LNCaP clone FGC (cell line): ENCODE data around the gene ARPC4.

Experiments used
- DNase-seq: peaks from one replicate; pipeline ENCODE4 v3.0.0-alpha.2; 2011; ENCODE audit warnings: low read depth
- H3K4me3 ChIP-seq: 2 replicates; pipeline ENCODE4 v1.5.1; 2011; ENCODE audit warnings: mild to moderate bottlenecking, low read depth, low read length, control low read depth
- CTCF ChIP-seq: IDR thresholded peaks from 2 replicates; pipeline ENCODE4 v1.5.1; 2012; ENCODE audit warnings: mild to moderate bottlenecking; ENCODE audit not compliant: control insufficient read depth, insufficient read depth; ENCODE audit errors: extremely low read depth

The ARPC4 gene

GRCh38 chr3:9828801-9829755, 36.2 kb downstream of the ARPC4 start:
- TF ChIP-seq CTCF = no peak

DNA sequence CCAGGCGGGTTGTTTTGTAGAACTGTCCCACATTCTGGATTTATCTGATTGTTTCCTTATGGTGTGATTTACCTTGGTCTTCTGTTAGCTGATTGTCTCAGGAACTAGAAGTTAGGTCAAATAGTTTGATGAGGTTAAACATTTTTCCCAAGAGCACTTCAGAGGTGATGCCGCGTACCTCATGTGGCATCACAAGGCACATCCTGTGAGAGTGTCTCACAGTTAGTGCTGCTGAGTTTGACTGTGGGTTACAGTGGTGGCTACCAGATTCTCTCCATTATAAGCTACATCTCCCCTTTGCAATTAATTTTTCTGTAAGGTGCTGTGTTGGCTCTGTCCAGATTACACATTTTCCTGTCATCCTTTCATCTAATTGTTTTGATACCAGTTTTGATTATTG, 38.4 kb downstream of the ARPC4 start:
- no peak for DNase-seq
- no peak for TF ChIP-seq CTCF
- no peak overlapping the region for H3K4me3 ChIP-seq

More at GRCh38 chr3:9828801-9829755, 36.2 kb downstream of the ARPC4 start:
- no peak for DNase-seq
- no peak overlapping the region for H3K4me3 ChIP-seq

DNA sequence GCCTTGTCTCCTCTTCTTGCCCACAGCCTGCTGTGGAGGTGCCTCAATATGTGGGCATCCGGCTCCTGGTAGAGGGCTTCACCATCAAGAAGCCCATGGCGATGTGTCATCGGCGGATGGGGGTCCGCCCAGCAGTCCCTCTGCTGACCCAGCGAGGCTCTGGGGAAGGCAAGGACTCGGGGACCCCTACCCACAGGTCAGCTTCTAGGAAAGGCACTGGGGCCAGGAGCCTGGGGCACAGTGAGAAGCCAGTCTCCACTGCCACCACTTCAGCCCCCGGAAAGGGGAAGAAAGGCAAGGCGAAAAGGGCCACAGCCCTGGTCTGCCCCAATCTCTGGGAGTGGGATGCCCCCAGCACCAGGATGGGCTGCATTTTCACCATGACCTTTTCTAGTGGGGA, 40.2 kb downstream of the ARPC4 start:
- no peak for DNase-seq
- H3K4me3 ChIP-seq = no peak overlapping the region
- TF ChIP-seq CTCF = no peak

DNA sequence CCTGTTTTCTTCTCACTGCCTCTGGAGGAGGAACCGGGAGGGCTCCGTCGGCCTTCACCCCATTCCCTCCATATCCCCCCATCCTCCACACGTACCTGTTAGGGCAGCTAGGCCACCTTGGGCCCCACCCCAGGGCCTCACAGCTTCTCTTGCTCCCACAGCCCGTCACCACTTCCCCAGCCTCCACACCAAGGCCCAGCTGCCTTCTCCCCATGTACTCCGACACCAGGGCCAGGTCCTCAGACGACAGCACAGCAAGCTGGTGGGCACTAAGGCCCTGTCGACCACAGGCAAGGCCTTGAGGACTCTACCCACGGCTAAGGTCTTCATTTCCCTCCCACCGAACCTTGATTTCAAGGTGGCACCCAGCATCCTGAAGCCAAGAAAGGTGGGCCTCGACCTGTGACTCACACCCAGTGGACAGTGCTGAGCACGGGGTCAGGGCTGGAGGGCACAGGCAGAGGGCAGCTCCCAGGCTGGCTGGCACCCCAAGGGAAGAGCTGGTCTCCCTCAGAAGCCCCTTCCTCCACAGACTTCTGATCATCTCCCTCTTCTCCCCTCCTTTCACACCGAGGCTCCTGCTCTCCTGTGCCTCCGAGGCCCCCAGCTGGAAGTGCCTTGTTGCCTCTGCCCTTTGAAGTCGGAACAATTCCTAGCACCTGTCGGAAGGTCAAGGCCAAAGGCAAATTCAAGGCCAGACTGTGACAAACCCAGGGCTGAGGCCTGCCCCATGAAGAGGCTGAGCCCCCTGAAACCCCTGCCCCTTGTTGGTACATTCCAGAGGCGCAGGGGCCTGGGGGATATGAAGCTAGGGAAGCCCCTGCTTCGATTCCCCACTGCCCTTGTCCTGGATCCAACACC, 41.9 kb downstream of the ARPC4 start:
- no peak for TF ChIP-seq CTCF
- no peak overlapping the region for H3K4me3 ChIP-seq
- no peak for DNase-seq

- no peak for DNase-seq
- no peak for TF ChIP-seq CTCF
- no peak overlapping the region for H3K4me3 ChIP-seq
Observed at GRCh38 chr3:9837701-9838582, 45.1 kb downstream of the ARPC4 start.

GRCh38 chr3:9838856-9839255, 46.0 kb downstream of the ARPC4 start:
- DNase-seq = no peak
- no peak for TF ChIP-seq CTCF

More at GRCh38 chr3:9838856-9839255, 46.0 kb downstream of the ARPC4 start:
- no peak overlapping the region for H3K4me3 ChIP-seq
